ENCODE data around the gene APEH.

DNA sequence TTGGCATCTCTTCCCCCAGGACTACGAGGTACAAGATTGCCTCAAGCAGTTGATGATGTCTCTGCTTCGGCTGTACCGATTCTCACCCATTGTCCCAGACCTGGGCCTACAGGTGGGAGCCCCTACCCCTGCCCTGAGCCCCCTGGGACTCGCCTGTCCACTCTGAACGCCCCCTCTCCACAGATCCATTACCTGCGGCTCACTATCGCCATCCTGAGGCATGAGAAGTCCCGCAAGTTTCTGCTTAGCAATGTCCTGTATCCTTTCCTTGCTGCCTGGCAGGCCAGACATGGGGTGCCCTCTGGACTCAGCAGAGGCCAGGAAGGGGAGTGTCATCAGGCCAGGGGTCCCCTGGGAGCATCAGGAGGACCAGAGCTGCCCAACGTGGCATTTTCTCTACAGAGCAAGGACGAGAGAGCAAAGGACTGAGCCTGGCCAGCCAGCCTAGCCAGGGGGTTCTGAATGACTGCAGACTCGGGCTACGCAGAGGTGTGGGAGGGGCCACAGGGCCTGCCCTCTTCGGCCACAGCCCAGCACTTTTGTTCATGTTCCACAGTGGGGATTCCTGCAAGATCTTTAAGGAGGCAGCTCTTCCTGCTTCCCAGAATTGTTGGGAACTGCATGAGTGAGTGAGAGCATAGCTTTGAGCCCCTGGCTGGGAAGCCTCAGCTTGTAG is 26.4 kb downstream of the APEH start:
- TF ChIP-seq, protein P1, sequence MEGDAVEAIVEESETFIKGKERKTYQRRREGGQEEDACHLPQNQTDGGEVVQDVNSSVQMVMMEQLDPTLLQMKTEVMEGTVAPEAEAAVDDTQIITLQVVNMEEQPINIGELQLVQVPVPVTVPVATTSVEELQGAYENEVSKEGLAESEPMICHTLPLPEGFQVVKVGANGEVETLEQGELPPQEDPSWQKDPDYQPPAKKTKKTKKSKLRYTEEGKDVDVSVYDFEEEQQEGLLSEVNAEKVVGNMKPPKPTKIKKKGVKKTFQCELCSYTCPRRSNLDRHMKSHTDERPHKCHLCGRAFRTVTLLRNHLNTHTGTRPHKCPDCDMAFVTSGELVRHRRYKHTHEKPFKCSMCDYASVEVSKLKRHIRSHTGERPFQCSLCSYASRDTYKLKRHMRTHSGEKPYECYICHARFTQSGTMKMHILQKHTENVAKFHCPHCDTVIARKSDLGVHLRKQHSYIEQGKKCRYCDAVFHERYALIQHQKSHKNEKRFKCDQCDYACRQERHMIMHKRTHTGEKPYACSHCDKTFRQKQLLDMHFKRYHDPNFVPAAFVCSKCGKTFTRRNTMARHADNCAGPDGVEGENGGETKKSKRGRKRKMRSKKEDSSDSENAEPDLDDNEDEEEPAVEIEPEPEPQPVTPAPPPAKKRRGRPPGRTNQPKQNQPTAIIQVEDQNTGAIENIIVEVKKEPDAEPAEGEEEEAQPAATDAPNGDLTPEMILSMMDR (conservative IDR thresholded peaks at IDR 0.05), result no peak
- no peak for TF ChIP-seq ZFX (IDR thresholded peaks at IDR 0.05)

Data from C4-2B (cell line).